GM18858 (cell line): ENCODE results near the gene MAPK8IP3.

Experiments used
- ATAC-seq: cut with Tn5 transposase; IDR thresholded peaks from one replicate; pipeline ENCODE4 v1.9.1; 2021; ENCODE audit not compliant: unreplicated experiment

Gene MAPK8IP3

GRCh38 chr16:1705688-1706385 is at the start of gene MAPK8IP3:
Gene MAPK8IP3 (plus strand): TSS chr16:1706195. CDS start chr16:1706340, 145 bp downstream.
- peak; percentile 71 for ATAC-seq

GRCh38 chr16:1656808-1657617 is 49.0 kb upstream of the MAPK8IP3 start:
- ATAC-seq, result no peak

- no peak for ATAC-seq
Measured at GRCh38 chr16:1657841-1658240, 48.2 kb upstream of the MAPK8IP3 start.

- ATAC-seq, result no peak
Measured at GRCh38 chr16:1659031-1659430, 47.0 kb upstream of the MAPK8IP3 start.

GRCh38 chr16:1661826-1662225 is 44.2 kb upstream of the MAPK8IP3 start:
- no peak for ATAC-seq

- ATAC-seq, result no peak
Measured at GRCh38 chr16:1662543-1662942, 43.5 kb upstream of the MAPK8IP3 start.

- no peak for ATAC-seq
Measured at GRCh38 chr16:1665829-1666228, 40.2 kb upstream of the MAPK8IP3 start.

GRCh38 chr16:1666316-1666715 is 39.7 kb upstream of the MAPK8IP3 start:
- no peak for ATAC-seq

GRCh38 chr16:1667271-1667670 is 38.7 kb upstream of the MAPK8IP3 start:
- ATAC-seq, result no peak

- ATAC-seq, result no peak
Measured at GRCh38 chr16:1667916-1668315, 38.1 kb upstream of the MAPK8IP3 start.

- no peak for ATAC-seq
Measured at GRCh38 chr16:1668612-1669319, 37.2 kb upstream of the MAPK8IP3 start.

GRCh38 chr16:1669698-1670097 is 36.3 kb upstream of the MAPK8IP3 start:
- no peak for ATAC-seq

- no peak for ATAC-seq
Measured at GRCh38 chr16:1670371-1670770, 35.6 kb upstream of the MAPK8IP3 start.

GRCh38 chr16:1670866-1671265 is 35.1 kb upstream of the MAPK8IP3 start:
- ATAC-seq, result no peak

GRCh38 chr16:1673424-1674151 is 32.4 kb upstream of the MAPK8IP3 start:
- no peak for ATAC-seq

GRCh38 chr16:1674306-1674705 is 31.7 kb upstream of the MAPK8IP3 start:
- ATAC-seq, result no peak

GRCh38 chr16:1674751-1675664 is 31.0 kb upstream of the MAPK8IP3 start:
- ATAC-seq, result no peak

- ATAC-seq, result no peak
Measured at GRCh38 chr16:1676661-1677060, 29.3 kb upstream of the MAPK8IP3 start.

- ATAC-seq, result no peak
Measured at GRCh38 chr16:1677339-1677738, 28.7 kb upstream of the MAPK8IP3 start.

GRCh38 chr16:1677942-1678499 is 28.0 kb upstream of the MAPK8IP3 start, which contains the start of gene JPT2:
Gene JPT2 (plus strand): TSS chr16:1678279. CDS start chr16:1678313, 34 bp downstream.
- peak; percentile 84 for ATAC-seq
